Measurements from ENCODE around the gene PPP1R13B. TPM values are rescaled to one million over a fixed set of nuclear protein-coding genes. Genes with fewer than 3 reads are reported as not detected.

The PPP1R13B gene
- total RNA-seq, 1 donor from 2014 or later: 40.3 TPM

DNA sequence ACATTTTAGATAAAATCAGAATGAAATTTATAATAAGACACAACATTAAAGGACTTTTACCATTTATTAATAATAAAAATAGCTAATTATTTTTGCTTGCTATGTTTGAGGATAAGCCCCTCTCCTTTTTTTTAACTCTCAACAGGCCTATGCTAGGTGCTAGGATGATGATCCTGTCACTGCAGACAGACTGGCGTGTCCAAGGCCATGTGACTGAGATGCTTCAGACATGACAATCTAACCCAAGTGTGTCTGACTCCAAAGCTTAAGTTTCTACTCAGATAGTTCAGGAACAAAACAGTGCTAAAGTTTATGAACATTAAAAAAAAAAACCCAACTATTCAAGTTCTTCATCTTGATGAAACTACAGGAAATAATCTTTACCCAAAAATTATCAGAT lies 29.8 kb downstream of the PPP1R13B start:
- Mint-ChIP-seq H3K27ac (no peak overlapping the region), H3K4me3 (ENCODE audit: low read depth) (no peak overlapping the region), H3K27me3 (no peaks in the 10 kb centered on the region), H3K36me3 (ENCODE audit: insufficient read depth) (peaks cover 2% of the 10 kb centered on the region), H3K9me3 (ENCODE audit: low read depth) (peaks cover 3% of the 10 kb centered on the region), H3K4me1 (ENCODE audit: low read depth) (peaks cover 26% of the 10 kb centered on the region)
- DNase-seq (ENCODE audit: low spot score, unreplicated experiment): no peak
- TF ChIP-seq, protein P1, sequence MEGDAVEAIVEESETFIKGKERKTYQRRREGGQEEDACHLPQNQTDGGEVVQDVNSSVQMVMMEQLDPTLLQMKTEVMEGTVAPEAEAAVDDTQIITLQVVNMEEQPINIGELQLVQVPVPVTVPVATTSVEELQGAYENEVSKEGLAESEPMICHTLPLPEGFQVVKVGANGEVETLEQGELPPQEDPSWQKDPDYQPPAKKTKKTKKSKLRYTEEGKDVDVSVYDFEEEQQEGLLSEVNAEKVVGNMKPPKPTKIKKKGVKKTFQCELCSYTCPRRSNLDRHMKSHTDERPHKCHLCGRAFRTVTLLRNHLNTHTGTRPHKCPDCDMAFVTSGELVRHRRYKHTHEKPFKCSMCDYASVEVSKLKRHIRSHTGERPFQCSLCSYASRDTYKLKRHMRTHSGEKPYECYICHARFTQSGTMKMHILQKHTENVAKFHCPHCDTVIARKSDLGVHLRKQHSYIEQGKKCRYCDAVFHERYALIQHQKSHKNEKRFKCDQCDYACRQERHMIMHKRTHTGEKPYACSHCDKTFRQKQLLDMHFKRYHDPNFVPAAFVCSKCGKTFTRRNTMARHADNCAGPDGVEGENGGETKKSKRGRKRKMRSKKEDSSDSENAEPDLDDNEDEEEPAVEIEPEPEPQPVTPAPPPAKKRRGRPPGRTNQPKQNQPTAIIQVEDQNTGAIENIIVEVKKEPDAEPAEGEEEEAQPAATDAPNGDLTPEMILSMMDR (IDR thresholded peaks at IDR 0.05; ENCODE audit: unreplicated experiment): no peak

DNA sequence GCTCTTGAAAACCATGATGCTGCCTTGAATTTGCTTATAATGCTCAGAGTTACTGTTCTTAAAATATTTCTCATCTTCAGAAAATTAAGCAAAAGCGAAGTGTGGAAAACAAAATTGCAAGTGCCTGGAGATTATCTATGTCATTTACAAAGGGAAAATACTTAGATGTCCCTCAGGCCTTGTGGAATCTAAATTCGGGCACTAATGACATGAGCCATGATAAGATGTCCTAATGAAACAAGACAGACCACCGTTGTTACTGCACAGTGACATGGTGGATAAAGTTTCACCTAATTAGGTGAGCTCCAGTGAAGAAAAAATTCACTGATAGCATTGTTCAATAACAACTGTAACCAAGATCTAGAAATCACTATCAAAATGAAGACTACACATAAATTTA lies 30.4 kb downstream of the PPP1R13B start:
- Mint-ChIP-seq H3K4me3 (ENCODE audit: low read depth) (no peak overlapping the region), H3K36me3 (ENCODE audit: insufficient read depth) (peaks cover 2% of the 10 kb centered on the region), H3K4me1 (ENCODE audit: low read depth) (peaks cover 26% of the 10 kb centered on the region), H3K9me3 (ENCODE audit: low read depth) (peaks cover 3% of the 10 kb centered on the region), H3K27ac (no peak overlapping the region), H3K27me3 (no peaks in the 10 kb centered on the region)
- TF ChIP-seq, protein P1 (IDR thresholded peaks at IDR 0.05; ENCODE audit: unreplicated experiment): no peak
- no peak for DNase-seq (ENCODE audit: low spot score, unreplicated experiment)

DNA sequence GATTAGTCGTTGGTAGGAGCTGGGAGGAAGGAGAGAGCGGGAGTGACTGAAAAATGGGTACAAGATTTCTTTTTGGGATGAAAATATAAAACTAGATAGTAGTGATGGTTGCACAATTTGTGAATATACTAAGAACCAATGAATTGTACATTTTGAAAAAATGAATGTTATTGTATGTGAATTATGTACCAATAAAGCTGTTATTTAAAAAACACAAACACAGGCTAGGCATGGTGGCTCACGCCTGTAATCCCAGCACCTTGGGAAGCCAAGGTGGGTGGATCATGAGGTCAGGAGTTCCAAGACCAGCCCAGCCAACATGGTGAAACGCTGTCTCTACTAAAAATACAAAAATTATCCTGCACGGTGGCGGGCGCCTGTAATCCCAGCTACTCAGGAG lies 32.1 kb downstream of the PPP1R13B start:
- H3K4me3 Mint-ChIP-seq (ENCODE audit: low read depth): no peak overlapping the region
- H3K27me3 Mint-ChIP-seq: no peaks in the 10 kb centered on the region
- peaks cover 19% of the 10 kb centered on the region for H3K4me1 Mint-ChIP-seq (ENCODE audit: low read depth)
- TF ChIP-seq, protein P1 (IDR thresholded peaks at IDR 0.05; ENCODE audit: unreplicated experiment): no peak
- peaks cover 2% of the 10 kb centered on the region for H3K36me3 Mint-ChIP-seq (ENCODE audit: insufficient read depth)
- H3K9me3 Mint-ChIP-seq (ENCODE audit: low read depth): peaks cover 3% of the 10 kb centered on the region
- no peak for DNase-seq (ENCODE audit: low spot score, unreplicated experiment)
- no peak overlapping the region for H3K27ac Mint-ChIP-seq

DNA sequence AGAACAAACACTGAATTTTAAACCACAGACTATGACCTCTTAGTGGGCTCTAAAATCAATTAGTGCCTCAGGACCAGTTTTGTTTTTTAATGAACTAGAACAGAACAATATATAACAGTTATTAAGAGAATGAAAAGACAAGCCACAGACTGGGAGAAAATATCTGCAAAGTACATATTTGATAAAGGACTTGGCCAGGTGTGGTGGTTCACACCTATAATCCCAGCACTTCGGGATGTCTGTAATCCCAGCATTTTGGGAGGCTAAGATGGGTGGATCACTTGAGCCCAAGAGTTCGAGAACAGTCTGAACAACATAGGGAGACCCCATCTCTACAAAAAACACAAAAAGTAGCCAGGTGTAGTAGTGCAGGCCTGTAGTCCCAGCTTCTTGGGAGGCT lies 36.2 kb downstream of the PPP1R13B start:
- Mint-ChIP-seq H3K4me3 (ENCODE audit: low read depth) (no peak overlapping the region), H3K4me1 (ENCODE audit: low read depth) (peaks cover 7% of the 10 kb centered on the region), H3K9me3 (ENCODE audit: low read depth) (peaks cover 3% of the 10 kb centered on the region), H3K36me3 (ENCODE audit: insufficient read depth) (peaks cover 2% of the 10 kb centered on the region), H3K27me3 (no peaks in the 10 kb centered on the region), H3K27ac (no peak overlapping the region)
- TF ChIP-seq, protein P1 (IDR thresholded peaks at IDR 0.05; ENCODE audit: unreplicated experiment): no peak
- DNase-seq (ENCODE audit: low spot score, unreplicated experiment): no peak

DNA sequence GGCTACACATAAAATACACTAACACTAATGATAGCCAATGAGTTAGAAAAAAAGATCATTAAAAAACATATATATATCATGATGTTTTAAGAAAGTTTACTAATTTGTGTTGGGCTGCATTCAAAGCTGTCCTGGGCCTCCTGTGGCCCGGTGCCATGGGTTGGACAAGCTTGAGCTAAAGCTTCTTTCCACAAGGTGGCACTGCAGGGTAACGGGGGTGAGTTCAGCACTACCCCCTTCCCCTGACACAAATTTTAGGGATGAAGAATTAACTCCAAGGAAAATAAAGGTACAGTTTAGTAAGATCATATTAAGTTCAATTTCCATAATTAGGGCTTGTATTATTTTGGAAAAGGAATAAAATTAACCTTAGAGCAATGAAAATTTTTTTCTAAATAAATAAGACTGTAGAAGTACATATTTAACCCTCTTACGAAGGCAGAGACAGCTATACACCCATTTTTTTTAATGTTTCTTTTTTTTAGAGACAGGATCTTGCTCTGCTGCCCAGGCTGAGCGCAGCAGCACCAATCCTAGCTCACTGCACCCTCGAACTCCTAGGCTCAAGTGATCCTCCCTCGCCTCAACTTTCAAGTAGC lies 38.9 kb downstream of the PPP1R13B start:
- no peaks in the 10 kb centered on the region for H3K27me3 Mint-ChIP-seq
- H3K4me3 Mint-ChIP-seq (ENCODE audit: low read depth): no peak overlapping the region
- peaks cover 7% of the 10 kb centered on the region for H3K4me1 Mint-ChIP-seq (ENCODE audit: low read depth)
- DNase-seq (ENCODE audit: low spot score, unreplicated experiment): peak; percentile 63
- no peaks in the 10 kb centered on the region for H3K9me3 Mint-ChIP-seq (ENCODE audit: low read depth)
- H3K27ac Mint-ChIP-seq: no peak overlapping the region
- TF ChIP-seq, protein P1 (IDR thresholded peaks at IDR 0.05; ENCODE audit: unreplicated experiment): peak; percentile 91
- H3K36me3 Mint-ChIP-seq (ENCODE audit: insufficient read depth): no peaks in the 10 kb centered on the region
